HG02763 (cell line): ENCODE measurements around the gene CNOT4.

Experiments
- ATAC-seq: cut with Tn5 transposase; IDR thresholded peaks from one replicate; pipeline ENCODE4 v1.9.1; 2021; ENCODE audit warnings: mild to moderate bottlenecking, moderate library complexity; ENCODE audit not compliant: unreplicated experiment

CNOT4 gene, protein sequence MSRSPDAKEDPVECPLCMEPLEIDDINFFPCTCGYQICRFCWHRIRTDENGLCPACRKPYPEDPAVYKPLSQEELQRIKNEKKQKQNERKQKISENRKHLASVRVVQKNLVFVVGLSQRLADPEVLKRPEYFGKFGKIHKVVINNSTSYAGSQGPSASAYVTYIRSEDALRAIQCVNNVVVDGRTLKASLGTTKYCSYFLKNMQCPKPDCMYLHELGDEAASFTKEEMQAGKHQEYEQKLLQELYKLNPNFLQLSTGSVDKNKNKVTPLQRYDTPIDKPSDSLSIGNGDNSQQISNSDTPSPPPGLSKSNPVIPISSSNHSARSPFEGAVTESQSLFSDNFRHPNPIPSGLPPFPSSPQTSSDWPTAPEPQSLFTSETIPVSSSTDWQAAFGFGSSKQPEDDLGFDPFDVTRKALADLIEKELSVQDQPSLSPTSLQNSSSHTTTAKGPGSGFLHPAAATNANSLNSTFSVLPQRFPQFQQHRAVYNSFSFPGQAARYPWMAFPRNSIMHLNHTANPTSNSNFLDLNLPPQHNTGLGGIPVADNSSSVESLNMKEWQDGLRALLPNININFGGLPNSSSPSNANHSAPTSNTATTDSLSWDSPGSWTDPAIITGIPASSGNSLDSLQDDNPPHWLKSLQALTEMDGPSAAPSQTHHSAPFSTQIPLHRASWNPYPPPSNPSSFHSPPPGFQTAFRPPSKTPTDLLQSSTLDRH

DNA sequence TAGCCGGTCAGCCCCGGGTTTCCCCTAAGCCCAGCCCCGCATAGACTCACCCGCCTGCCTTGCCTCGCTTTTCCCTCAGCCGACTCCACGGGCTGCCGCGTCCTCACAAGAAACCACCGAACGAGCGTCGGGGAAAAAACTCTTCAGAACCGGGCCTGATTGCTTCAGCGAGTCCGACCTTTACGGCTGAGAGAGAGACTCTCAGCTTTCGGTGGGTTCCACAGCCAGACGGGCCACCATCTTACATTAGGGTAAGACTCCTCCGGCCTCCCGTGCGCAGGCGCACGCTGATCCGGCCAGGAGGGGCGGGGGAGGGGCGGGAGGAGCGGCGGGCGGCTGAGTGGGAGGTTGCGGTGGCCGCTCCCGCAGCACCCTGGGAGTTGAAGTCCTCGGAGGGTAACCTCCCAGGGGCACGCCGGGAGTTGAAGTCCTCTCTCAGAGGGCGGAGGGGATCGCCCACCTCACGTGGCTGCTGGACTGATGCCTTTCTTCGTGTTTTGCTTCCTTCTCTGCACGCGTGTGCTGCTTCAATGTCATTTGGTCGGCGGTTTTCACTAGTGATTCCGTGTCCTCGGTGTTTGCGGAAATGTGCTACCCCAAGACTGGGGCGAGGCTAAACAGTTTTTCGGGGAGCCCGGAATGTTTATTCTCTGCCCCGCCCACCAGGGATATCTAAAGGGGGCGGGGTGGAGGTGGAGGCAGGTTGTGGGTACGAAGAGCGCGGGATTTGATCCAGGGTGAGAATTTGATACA lies at the start of gene CNOT4:
CNOT4 (minus strand) TSS at position 264 of the 753 bp plus-strand sequence. CDS start 71,771 bp downstream, outside the sequence.
- ATAC-seq, result peak; percentile 96

DNA sequence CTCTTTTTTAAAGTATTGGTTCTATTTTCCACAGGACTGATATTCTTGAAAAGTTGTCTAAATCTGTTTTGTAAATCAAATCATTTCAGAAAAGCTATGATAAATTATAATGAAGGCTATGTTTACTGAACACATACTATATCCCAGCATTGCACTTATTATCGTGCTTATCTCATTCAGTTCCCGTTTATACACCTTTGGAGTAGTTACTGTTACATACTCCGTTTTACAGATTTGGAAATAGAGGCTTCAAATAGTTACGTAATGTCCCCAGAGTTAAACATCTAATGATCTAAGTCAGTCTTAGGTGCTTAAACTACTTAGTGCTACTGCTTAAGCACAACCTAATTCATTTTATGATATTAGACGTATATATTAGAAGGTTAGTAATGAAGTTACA lies 49.0 kb upstream of the CNOT4 start:
- ATAC-seq, result no peak

DNA sequence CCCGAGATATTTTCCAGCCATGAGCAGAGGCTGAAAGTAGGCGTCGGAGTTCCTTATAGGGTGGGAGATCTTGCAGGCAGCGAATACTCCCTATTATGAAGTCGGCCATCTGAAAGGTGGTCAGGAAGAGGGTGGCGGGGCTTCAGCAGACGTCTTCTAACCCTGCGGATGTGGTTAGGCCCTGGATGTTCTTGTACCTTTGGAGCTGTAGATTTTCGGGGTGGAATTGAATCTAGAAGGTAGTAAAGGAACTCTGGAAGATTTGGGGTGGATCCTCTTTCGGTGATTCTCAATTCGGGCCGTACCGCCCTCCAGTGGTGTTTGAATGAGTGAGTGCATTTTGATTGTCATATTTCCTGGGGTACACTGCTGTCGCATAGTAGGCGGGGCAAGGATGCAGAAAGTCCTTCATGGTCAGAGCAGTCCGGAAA lies 48.5 kb upstream of the CNOT4 start:
- ATAC-seq, result peak; percentile 55

DNA sequence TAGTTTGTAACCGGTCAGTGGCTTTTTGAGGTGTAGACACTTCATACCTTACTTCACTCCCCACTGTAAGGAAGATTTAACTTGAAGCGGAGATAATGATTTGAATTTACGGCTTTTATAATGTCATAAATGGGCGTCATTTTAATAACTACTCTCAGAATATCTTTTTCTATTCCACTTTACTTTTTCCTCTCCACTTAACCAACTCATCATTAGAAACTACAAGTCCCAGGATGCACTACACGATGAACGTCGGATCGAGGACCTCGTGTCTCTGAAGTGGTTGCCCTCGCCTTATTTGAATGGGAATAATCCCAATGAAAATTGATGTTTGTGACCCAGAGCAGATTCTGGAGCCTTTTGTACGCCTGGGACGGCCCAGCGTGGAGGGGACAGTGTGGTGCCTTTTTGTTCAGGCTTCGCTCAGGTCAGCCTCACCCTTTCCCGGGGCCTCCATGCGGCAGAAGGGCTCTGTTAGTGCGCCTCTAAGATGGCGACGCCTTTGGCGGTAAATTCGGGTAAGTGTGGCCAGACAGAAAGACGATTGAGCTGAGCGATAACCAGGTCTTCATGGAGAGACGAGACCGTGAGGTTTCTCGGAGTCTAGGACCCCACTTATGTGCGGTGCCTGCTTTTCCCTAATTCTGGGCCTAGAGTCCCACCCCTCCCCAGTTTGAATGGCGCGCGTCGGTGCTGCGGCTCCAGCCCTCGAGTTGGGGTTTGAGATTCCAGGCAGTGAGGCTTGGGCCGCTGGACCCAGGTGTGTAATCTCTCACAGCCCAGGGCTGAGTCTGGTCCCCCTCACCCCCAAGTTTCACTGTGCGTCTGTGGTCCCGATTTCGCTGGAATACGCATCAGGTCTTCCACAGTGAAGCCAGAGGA lies 47.8 kb upstream of the CNOT4 start, which contains the start of gene NUP205:
NUP205 (plus strand) TSS at position 463 of the 882 bp plus-strand sequence; CDS start at position 491, 28 bp downstream.
- ATAC-seq, result peak; percentile 66

DNA sequence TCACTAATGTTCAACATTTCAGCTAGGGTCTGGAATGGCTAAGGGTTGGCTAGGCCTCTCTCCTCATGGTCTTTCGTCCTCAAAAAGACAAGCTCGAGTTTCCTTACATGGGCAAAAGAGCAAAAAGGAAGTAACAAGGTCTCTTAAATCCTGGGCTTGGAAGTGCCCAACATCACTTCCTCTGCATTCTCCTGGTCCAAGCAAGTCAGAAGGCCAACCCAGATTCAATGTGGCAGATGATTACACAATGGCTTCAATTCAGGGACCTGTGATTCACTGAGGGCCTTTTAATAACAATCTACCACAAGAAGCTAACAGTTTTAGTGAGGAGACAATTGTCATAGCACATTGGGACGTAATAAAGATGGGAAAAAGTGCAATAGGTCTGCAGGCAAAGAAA lies 43.4 kb upstream of the CNOT4 start:
- ATAC-seq, result no peak

DNA sequence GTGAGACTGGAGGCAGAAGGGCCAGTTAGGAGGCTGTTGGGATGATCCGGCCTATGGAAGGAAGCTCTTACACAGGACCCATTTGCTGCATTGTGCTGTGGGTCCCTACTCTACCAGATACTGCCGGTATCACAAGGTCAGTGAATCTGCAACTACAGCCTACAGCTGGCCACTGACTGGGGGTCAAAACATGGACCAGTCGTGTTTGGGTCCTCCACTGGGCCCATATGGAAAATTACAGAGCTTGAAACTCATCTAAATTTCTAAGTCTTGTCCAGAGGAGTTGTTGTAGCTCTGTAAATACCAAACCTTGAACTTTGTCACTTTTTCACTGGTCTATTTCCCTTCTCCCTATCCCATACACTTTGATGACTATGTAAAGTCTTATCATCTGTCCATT lies 42.2 kb upstream of the CNOT4 start:
- no peak for ATAC-seq

DNA sequence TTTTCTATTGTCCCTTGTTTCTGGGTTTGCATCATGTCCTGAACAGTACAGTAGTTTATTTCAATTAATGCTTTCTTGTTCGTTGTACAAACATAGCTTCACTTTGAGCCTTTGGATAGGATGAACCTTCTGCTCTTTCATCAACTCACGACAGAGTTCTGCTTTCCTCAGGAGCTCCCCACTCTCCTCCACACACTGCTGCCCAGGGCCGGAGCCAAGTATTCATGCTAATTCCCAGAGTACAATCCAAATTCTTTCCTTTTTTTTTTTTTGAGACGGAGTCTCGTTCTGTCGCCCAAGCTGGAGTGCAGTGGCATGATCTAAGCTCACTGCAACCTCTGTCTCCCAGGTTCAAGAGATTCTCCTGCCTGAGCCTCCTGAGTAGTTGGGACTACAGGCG lies 40.3 kb upstream of the CNOT4 start:
- ATAC-seq, result no peak

DNA sequence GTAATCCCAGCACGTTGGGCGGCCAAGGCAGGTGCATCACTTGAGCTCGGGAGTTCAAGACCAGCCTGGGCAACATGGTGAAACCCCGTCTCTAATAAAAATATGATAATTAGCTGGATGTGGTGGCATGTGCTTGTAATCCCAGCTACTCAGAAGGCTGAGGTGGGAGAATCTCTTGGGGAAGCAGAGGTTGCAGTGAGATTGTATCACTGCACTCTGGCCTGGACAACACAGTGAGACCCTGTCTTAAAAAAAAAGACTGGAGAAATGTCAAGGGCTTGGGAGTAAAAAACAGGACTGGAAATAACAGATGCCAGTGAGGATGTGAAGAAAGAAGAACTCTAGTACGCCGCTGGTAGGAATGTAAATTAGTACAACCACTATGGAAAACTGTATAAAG lies 31.1 kb upstream of the CNOT4 start:
- no peak for ATAC-seq

DNA sequence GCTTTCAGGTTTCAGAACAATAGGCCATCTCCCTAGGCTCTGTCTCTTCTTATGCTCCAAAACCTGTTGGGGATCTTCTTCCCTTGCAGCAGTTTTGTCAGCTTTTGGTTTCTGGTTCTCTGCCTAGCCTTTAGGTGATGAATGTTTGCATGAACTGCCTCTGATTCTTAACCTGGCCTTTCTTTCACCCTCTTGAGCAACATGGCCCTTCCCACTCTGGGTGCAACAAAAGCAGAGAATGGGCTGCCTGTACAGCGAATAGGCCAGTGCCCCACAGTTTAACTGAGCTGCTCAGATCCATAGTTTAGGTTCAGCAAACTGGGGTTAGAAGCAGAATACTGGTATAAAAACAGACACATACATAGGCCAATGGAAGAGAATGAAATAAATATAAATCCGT lies 29.7 kb upstream of the CNOT4 start:
- ATAC-seq, result no peak

DNA sequence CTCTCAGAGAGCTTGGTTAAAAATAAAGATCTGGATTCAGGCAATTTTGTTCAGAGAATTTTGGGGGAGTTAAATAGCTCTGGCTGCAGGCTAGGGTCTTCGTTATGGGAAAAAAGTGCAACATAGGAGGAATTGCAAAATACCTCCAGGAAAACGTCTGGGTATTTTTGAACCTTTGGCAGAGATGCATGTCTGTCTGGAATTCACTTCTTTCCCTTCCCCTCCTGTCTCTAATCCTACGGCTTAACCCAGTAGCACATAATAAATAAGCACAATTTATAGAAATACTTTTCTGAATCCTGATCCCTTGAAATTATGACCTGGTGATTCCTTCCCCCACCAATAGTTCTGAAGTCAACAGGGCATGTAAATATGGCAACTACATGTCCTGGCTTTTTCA lies 28.5 kb upstream of the CNOT4 start:
- no peak for ATAC-seq

DNA sequence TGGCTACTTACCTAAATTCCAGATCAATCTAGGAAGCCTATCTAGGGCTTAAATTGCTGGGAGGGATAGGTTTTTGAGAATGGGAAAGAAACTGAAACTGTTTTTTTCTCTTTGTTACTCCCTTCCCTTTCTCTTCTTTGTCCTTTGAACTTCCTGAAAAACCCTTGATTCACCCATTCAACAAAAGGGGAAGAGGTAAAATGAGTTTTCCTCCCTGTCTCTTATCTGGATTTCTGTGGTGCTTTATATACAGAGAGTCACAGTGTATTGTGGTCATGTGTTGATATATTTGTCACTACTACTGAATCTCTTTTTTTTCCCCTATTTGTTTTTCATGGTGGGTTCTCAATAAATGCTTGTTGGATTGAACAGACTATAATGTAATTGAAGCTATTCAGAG lies 28.0 kb upstream of the CNOT4 start:
- no peak for ATAC-seq

DNA sequence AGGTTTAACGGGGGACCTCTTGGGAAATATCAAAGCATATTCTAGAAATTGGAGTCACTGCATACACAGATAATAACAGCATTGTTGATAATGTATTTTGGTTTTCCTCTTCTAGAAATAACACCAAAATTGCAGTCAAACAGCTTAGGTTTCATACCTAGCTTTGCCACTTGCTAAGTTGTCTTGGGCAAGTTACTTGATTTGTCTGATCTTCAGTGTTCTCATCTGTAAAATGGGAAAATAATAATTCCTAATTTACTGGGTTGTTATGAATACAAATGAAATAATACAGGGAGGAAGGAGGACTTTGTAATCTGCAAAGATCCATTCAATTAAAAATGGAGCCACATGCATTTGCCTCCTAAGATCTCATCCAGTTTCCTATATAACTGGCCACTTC lies 27.6 kb upstream of the CNOT4 start:
- no peak for ATAC-seq

DNA sequence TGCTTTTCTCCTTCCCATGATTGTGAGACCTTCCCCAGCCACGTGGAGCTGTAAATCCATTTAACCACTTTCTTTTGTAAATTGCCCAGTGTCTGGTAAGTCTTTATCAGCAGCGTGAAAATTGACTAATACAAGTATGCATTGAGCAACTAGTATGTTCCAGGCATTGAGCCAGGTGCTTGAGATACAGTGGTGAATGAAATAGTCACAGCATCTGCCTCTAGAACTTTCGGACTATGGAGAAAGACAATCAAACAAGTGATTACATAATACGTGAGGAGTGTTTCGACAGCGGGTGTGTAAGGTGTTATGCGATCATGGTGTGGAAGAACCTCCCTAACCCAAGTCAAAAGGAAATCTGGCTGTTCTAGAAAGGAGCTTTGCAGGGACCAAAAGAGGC lies 26.2 kb upstream of the CNOT4 start:
- no peak for ATAC-seq

DNA sequence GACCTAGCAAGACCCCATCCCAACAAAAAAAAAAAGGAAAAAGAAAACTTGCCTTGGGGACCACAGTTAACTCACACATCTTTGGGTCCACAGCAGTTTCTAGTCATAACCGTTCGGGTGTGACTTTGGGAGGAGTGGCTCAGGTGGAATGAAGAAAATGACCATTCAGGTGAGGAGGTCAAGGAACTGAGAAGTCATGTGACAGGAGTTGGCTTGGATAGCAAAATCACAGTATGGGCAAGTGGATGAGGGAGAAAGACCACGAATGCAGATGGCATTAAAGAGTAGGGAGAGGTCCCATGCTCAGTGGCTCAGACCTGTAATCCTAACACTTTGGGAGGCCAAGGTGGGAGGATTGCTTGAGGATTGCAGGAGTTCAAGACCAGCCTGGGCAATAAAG lies 17.1 kb upstream of the CNOT4 start:
- ATAC-seq, result no peak

DNA sequence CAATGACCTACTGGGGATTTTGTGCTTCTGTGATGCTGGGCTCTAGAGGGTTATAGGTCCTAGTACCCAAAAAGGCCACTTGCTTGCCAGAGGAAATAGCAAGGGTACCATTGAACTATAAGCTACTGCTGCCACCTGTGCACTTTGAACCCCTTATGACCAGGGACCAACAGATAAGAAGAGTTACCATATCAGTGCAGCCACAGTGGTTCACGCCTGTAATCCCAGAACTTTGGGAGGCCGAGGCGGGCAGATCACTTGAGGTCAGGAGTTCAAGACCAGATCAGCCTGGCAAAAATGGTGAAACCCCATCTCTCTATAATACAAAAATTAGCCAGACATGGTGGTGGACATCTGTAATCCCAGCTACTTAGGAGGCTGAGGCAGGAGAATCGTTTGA lies 15.5 kb upstream of the CNOT4 start:
- ATAC-seq, result no peak

DNA sequence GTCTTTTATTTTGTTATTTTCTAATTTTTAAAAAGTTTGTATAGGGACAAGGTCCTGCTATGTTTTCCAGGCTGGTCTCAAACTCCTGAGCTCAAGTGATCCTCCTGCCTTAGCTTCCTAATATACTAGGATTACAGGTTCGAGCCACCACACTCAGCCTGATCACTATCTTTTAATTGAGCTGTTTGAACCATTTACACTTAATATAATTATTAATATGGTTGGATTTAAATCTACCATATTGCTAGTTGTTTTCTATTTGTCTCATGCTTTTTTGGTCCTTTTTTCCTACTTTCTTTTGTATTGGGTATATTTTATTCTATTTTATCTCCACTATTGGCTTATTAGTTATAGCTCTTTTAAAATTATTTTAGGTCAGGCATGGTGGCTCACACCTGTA lies 13.2 kb upstream of the CNOT4 start:
- no peak for ATAC-seq

DNA sequence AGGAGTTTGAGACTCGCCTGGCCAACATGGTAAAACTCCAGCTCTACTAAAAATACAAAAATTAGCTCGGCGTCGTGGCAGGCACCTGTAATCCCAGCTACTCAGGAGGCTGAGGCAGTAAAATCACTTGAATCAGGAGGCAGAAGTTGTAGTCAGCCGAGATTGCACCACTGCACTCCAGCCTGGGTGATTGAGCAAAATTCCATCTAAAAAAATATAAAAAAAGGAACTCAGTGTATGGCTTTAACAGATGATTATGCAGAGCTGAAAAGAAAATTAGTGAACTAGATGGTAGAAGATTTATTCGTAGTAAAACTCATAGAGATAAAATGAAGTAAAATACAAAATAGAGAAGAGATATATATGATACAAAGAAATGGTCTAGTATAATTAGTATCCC lies 12.6 kb upstream of the CNOT4 start:
- ATAC-seq, result no peak

DNA sequence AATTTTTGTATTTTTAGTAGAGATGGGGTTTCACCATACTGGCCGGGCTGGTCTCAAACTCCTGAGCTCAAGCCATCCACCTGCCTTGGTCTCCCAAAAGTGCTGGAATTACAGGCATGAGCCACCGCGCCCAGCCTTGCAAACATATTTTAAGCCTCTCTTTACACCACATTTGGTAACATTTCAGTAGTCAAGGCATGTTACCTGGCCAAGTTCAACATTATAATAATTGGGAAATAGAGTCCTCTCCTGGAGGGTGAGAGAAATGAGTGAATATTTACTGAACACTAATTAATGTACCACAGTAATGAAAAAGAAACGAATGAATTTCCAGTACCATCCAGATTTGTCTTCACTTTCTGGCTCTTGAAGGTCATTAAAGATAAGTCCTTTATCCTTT lies 10.0 kb upstream of the CNOT4 start:
- ATAC-seq, result no peak

DNA sequence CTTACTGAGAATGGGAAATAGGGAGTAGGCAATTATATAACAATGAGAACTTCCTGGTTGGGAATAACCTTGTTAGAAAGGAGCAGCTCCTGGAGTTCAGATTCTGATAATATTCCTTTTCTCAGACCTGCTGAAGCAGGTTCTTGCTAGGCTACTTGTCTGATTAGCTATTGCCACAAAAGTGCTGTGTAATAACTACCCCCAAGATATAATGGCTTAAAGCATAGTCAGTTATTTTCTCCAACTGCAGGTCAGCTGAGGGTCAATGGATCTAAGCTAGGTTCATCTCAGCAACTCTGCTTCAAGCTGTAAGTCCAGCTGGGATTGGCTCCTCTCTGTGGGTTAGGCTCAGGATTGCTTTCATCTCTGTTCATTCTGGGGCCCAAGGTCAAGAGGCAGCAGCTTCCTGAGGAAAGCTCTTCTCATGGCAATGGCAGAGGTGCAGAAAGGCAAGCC lies 9.4 kb upstream of the CNOT4 start:
- no peak for ATAC-seq

DNA sequence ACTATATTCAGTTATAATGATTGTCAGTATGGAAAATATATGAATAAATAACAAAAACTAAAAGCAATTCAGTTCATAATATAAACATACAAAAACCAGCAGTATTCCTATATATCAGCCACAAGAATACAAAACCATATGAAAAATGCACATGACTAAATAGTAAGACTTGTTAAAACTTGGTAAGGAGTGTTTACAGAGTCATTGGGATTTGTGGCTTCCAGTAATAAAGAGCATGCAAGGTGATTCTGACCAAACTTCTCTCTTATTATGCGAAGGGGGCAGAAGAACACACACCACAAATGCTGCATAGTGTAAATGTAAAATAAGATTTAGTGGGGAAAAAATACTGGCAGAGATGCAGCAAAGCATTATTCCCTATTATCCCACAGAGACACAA lies 8.8 kb upstream of the CNOT4 start:
- ATAC-seq, result no peak
